ENCODE data around the gene E2F4. TPM values are rescaled to one million over a fixed set of nuclear protein-coding genes. Genes with fewer than 3 reads are reported as not detected.

Gene E2F4
- polyA plus RNA-seq, 1 donor (not counting 4 experiments of a cell fraction or from before 2014, with no cell fraction given), result 64.7 TPM

- peaks cover 71% of the 10 kb centered on the region for H3K4me1 ChIP-seq (ENCODE audit: control insufficient read depth, extremely low read depth, insufficient read depth, low read length)
- no peak for TF ChIP-seq EZH2 (IDR thresholded peaks at IDR 0.05; ENCODE audit: low read length)
- TF ChIP-seq CTCF (optimal IDR thresholded peaks at IDR 0.05 in 1 of 3, IDR thresholded peaks at IDR 0.05 in 1 of 3, conservative IDR thresholded peaks at IDR 0.05 in 1 of 3; ENCODE audit: extremely low read depth in 1 of 3, insufficient read depth in 2 of 3, low read length in 3 of 3), result no peak
- no peak for DNase-seq (ENCODE audit: low read depth, low spot score)
- H3K27me3 ChIP-seq (ENCODE audit: control insufficient read depth, extremely low read depth, insufficient read depth, low read length), result peaks cover 16% of the 10 kb centered on the region
- no peaks in the 10 kb centered on the region for H4K20me1 ChIP-seq (ENCODE audit: control insufficient read depth, extremely low read depth, insufficient read depth, low read length)
- peak overlapping the region; percentile 85 for H3K4me2 ChIP-seq (ENCODE audit: control insufficient read depth, extremely low read depth, insufficient read depth, low read depth, low read length)
- peaks cover 0 to 5% of the 10 kb centered on the region in 2 experiments for H3K36me3 ChIP-seq (ENCODE audit: control insufficient read depth in 2 of 2, extremely low read depth in 1 of 2, insufficient read depth in 2 of 2, low read length in 2 of 2)
- no peak overlapping the region for H2AFZ ChIP-seq (ENCODE audit: control insufficient read depth, low read length)
- no peak overlapping the region for H3K9ac ChIP-seq (ENCODE audit: control insufficient read depth, extremely low read depth, insufficient read depth, low read length)
- H3K9me1 ChIP-seq (ENCODE audit: control insufficient read depth, extremely low read depth, insufficient read depth, low read length), result peaks cover 2% of the 10 kb centered on the region
- no peak for FAIRE-seq
- no peaks in the 10 kb centered on the region for H3K9me3 ChIP-seq (ENCODE audit: control insufficient read depth, low read depth, low read length)
- H3K4me3 ChIP-seq (ENCODE audit: control insufficient read depth in 2 of 3, extremely low read depth in 1 of 3, insufficient read depth in 2 of 3, low read depth in 1 of 3, low read length in 3 of 3), result peak overlapping the region in 2 of 3 experiments; percentile 7 to 85
- peak overlapping the region; percentile 74 for H3K27ac ChIP-seq (ENCODE audit: control insufficient read depth, insufficient read depth, low read length)
- dilution Hi-C loops (cut with MboI; ENCODE audit: extremely low pct_ligation_motif_present, low sequenced_read_pairs), result no loop called here
- peaks cover 16% of the 10 kb centered on the region for H3K79me2 ChIP-seq (ENCODE audit: control insufficient read depth, insufficient read depth, low read length)
These were observed 53.2 kb downstream of the E2F4 start for GRCh38 chr16:67245186-67245585.

DNA sequence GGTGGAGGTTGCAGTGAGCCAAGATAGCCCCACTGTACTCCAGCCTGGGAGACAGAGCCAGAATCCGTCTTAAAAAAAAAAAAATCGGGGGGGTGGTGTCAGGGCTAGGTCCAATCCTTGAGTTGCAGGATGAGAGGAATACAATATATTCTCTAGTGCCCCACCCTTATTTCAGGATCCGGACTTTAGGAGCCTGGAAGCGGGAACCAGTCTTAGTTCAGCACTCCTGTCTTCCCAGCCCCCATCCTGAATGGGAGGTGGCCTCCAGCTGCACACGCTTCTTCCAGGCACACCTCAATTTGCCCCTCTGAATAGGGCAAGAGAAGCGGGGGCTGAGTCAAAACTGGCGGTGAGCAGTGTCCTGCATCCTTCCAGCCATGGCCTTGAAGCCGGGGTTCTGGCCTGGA is 53.7 kb downstream of the E2F4 start:
- DNase-seq (ENCODE audit: low read depth, low spot score), result no peak
- no peak for FAIRE-seq
- H3K27me3 ChIP-seq (ENCODE audit: control insufficient read depth, extremely low read depth, insufficient read depth, low read length), result peaks cover 18% of the 10 kb centered on the region
- dilution Hi-C loops (cut with MboI; ENCODE audit: extremely low pct_ligation_motif_present, low sequenced_read_pairs), result no loop called here
- H3K27ac ChIP-seq (ENCODE audit: control insufficient read depth, insufficient read depth, low read length), result peak overlapping the region; percentile 73
- no peaks in the 10 kb centered on the region for H3K9me3 ChIP-seq (ENCODE audit: control insufficient read depth, low read depth, low read length)
- peak overlapping the region; percentile 79 to 86 (median 85) for H3K4me3 ChIP-seq (ENCODE audit: control insufficient read depth in 2 of 3, extremely low read depth in 1 of 3, insufficient read depth in 2 of 3, low read depth in 1 of 3, low read length in 3 of 3)
- H3K9me1 ChIP-seq (ENCODE audit: control insufficient read depth, extremely low read depth, insufficient read depth, low read length), result peaks cover 2% of the 10 kb centered on the region
- H3K36me3 ChIP-seq (ENCODE audit: control insufficient read depth in 2 of 2, extremely low read depth in 1 of 2, insufficient read depth in 2 of 2, low read length in 2 of 2), result peaks cover 0 to 5% of the 10 kb centered on the region in 2 experiments
- H3K79me2 ChIP-seq (ENCODE audit: control insufficient read depth, insufficient read depth, low read length), result peaks cover 16% of the 10 kb centered on the region
- no peaks in the 10 kb centered on the region for H4K20me1 ChIP-seq (ENCODE audit: control insufficient read depth, extremely low read depth, insufficient read depth, low read length)
- no peak overlapping the region for H2AFZ ChIP-seq (ENCODE audit: control insufficient read depth, low read length)
- TF ChIP-seq CTCF (optimal IDR thresholded peaks at IDR 0.05 in 1 of 3, IDR thresholded peaks at IDR 0.05 in 1 of 3, conservative IDR thresholded peaks at IDR 0.05 in 1 of 3; ENCODE audit: extremely low read depth in 1 of 3, insufficient read depth in 2 of 3, low read length in 3 of 3) (no peak), EZH2 (IDR thresholded peaks at IDR 0.05; ENCODE audit: low read length) (no peak)
- peak overlapping the region; percentile 85 for H3K4me2 ChIP-seq (ENCODE audit: control insufficient read depth, extremely low read depth, insufficient read depth, low read depth, low read length)
- peak overlapping the region; percentile 79 for H3K9ac ChIP-seq (ENCODE audit: control insufficient read depth, extremely low read depth, insufficient read depth, low read length)
- peaks cover 66% of the 10 kb centered on the region for H3K4me1 ChIP-seq (ENCODE audit: control insufficient read depth, extremely low read depth, insufficient read depth, low read length)
